Measurements from ENCODE around the gene ZNF587B.
"Not testable (repeated sequence)": the region's sequence is repeated elsewhere in the genome, so short reads cannot be mapped to it uniquely, and the experiment has no call there.

Gene ZNF587B

GRCh38 chr19:57830071-57830602, at the start of gene ZNF587B:
TSS of gene ZNF587B (plus strand) at chr19:57830299. CDS start at chr19:57830529, 230 bp downstream.
- DNase-seq, result no peak

DNA sequence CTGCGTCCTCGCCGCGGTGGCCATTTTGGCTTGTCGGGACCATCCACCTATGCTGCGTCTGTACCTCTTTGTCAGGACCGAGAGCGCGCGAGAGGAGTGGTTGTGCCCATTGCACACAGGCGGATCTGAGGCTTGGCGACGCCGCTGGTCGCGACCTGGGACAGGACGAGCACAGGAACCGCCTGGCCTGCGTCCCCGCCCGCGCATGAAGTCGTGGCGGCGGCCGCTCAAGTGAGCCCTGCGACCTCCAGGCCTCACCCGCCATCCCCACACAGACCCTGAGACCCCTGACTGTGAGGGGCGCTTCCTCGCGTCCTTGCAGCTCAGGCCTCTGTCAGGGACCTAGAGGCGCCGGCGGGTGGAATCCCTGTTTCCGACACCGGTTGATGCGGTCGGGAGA, 43.8 kb upstream of the ZNF587B start:
- DNase-seq, result no peak

DNA sequence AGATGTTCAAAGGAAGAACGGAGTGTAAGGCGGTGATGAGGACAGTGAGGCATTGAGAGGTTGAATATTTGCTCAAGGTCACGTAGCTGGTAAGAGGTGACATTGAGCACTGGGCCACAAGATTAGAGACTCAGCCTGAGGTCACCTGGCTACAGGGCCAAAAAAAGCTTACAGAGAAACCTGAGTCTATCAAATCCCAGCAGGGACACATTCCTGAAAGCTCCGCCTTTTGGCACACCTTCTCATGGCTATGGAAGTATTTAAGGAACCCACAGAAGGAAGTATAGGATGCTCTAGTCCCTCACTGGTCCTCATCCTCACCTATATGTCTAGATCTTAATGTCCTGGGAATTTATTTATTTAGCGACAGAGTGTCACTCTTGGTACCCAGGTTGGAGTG, 43.2 kb upstream of the ZNF587B start:
- DNase-seq, result no peak

DNA sequence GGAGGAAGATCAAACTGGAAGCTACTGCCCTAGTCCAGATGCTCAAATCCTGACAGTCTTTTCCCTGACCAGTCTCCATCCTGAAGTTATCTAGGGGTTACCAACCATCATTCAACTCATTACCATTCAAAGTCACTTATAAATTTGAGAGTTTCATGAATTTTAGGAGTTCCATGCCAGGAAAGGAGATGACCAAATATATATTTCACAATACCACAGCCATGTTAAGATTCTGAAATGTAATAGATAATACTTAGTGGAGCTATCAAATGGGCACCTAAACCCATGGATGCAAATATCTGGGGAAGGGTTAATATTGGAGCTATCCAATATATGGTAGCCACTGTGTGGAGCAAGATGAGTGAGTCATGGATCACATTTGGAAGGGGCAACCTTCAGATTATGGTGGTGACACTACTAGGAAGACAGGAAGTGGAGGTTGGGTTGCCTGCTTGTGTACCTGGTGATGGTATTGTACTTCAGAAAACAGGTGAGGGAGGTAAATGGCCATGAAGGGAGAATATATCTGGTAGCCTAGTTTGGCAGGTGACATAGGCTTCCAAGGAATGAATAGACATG, 41.9 kb upstream of the ZNF587B start:
- DNase-seq, result no peak

DNA sequence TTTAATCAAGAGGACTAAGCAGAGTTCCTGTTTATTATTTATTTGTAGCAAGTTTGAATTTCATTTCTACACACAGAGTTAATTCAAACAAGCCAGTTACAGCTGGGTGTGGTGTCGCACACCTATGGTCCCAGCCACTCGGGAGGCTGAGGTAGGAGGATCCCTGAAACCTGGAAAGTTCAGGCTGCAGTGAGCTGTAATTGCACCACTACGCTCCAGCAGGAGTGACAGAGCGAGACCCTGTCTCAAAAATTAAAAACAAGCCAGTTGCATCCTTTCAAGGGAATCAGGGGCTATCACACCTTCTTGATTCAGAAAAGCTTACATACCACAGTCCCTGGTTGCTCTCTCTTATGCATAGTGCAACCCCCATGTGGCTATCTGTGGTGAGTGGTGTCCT, 40.8 kb upstream of the ZNF587B start:
- DNase-seq, result no peak

DNA sequence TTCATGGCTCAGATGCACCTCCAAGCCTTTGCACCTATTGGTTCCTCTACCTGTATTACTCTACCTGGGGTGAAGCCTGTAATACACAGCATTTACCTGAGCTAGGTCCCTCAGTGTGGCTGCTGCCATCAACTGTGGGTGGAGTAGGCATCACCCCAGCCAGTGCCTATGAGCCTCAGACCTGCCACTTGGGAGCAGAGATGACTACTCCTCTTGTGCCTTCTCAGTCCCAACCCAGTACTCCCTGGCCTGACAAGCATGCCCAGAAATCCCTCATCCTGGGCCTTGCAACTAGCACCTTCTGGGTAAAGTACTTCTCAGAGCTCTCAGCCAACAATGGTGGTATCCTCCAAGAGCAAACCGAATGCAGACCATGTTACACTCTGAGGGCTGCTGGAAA, 33.5 kb upstream of the ZNF587B start:
- not testable (repeated sequence) for DNase-seq

- DNase-seq, result no peak
Observed at GRCh38 chr19:57800696-57801095, 29.4 kb upstream of the ZNF587B start.

- no peak for DNase-seq
Observed at GRCh38 chr19:57802269-57802668, 27.8 kb upstream of the ZNF587B start.

GRCh38 chr19:57803265-57803593, 26.9 kb upstream of the ZNF587B start:
- no peak for DNase-seq

DNA sequence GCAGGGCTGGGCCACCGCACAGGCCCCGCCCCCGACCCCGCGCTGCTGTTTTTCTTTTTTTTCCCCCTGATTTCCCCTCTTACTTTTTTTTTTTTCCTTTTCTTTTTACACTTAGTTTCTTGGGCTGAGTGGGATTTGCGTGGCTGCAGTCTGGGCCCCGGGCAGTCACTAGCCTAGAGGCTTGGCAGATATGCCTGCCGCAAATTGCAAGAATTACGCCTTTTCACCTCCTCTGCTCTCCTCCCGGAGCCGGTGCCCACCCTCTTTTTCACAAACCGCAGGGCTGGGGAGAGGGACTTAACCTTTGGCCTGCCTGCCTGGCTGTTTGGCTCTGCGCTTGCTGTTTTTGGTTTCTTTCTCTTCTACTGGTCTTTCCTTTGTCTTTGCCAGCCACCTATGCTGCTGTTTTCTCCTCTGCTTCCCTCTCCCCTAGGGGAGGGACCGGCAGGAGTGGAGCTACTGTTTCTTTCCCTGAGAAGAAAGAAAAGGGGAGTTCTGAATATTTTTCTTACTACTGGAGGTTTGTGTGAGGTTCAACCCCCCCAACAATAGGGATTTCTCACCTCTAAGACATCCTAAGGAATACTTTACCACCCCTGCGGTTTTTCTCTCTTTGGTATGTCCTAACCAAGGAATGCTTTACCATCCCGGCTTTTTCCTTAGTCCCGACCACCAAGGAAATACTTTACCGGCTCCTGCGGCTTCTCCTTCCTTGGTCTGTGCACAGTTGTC, 26.3 kb upstream of the ZNF587B start:
- DNase-seq, result no peak

DNA sequence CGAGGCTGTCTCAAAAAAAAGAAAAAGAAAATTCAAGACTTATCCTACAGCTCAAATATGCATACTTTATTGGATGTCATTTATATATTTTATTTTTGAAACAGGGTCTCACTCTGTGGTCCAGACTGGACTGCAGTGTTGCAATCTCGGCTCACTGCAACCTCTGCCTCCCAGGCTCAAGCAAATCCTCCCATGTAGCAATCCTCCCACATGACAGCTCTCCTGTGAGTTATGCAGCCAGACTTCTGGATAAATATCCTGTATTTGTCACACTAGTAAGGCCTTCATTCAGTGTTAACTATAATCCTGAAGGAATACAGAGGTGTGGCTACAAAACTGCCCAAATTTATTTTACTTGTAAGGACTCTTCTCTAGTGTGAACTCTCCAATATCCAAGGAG, 22.6 kb upstream of the ZNF587B start:
- DNase-seq, result no peak

- DNase-seq, result not testable (repeated sequence)
Observed at GRCh38 chr19:57810410-57811295, 19.4 kb upstream of the ZNF587B start.

DNA sequence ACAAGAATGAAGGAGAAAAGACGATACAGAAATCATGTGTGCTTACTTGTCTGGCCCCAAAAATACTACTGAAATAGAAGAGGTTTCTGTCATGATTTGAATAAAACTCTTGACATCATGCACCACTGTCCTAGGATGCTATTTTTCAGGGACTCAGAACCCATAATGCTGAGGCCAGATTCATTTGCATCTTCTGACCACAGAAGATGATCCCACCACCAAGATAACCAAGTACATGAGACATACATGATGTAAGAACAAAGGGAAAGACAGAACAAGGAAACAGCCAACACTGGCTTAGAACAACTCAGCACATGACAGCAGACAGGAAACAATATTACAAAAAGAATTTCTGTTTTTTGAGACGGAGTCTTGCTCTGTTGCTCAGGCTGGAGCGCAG, 17.9 kb upstream of the ZNF587B start:
- no peak for DNase-seq

GRCh38 chr19:57812975-57813820, 16.9 kb upstream of the ZNF587B start:
- not testable (repeated sequence) for DNase-seq

- no peak for DNase-seq
Observed at GRCh38 chr19:57813919-57814504, 16.1 kb upstream of the ZNF587B start.

- peak; percentile 85 for DNase-seq
Observed at GRCh38 chr19:57814505-57815246, 15.4 kb upstream of the ZNF587B start, which contains the start of gene ZNF552. TSS of gene ZNF552 (minus strand) at chr19:57814913. CDS start at chr19:57814743, 170 bp downstream.

- no peak for DNase-seq
Observed at GRCh38 chr19:57815247-57816075, 14.6 kb upstream of the ZNF587B start.

GRCh38 chr19:57816652-57817051, 13.4 kb upstream of the ZNF587B start:
- no peak for DNase-seq

GRCh38 chr19:57817976-57818375, 12.1 kb upstream of the ZNF587B start:
- no peak for DNase-seq

- no peak for DNase-seq
Observed at GRCh38 chr19:57818378-57818777, 11.7 kb upstream of the ZNF587B start.

All from NCI-H187 treated with DMSO at 0.1 percent for 48 hours (cell line).